Measurements from ENCODE around the gene ITIH5.

ITIH5 gene

GRCh38 chr10:7679256-7679655 lies 12.5 kb upstream of the ITIH5 start:
- no peak for TF ChIP-seq CTCF (conservative IDR thresholded peaks at IDR 0.05; ENCODE audit: low read depth, low read length)

GRCh38 chr10:7672341-7673134 lies 5.8 kb upstream of the ITIH5 start:
- H3K36me3 ChIP-seq (ENCODE audit: insufficient read depth) = no peaks in the 10 kb centered on the region
- H3K27ac ChIP-seq = no peak overlapping the region
- no peaks in the 10 kb centered on the region for H4K20me1 ChIP-seq (ENCODE audit: insufficient read depth)
- no peak overlapping the region for H3K4me2 ChIP-seq
- TF ChIP-seq CTCF (conservative IDR thresholded peaks at IDR 0.05; ENCODE audit: low read depth, low read length) = no peak
- no peaks in the 10 kb centered on the region for H3K79me2 ChIP-seq (ENCODE audit: insufficient read depth, low read depth)
- no peaks in the 10 kb centered on the region for H3K27me3 ChIP-seq (ENCODE audit: insufficient read depth, low read depth)
- no peak overlapping the region for H2AFZ ChIP-seq (ENCODE audit: low read depth)
- H3K4me1 ChIP-seq (ENCODE audit: low read depth, poor library complexity, severe bottlenecking) = peaks cover 2% of the 10 kb centered on the region
- no peak overlapping the region for H3K9ac ChIP-seq
- H3K4me3 ChIP-seq (IDR thresholded peaks at IDR 0.05; ENCODE audit: insufficient read depth, low read depth, low read length) = no peak overlapping the region

More at GRCh38 chr10:7679256-7679655, 12.5 kb upstream of the ITIH5 start:
- Histone ChIP-seq H3K4me1 (ENCODE audit: low read depth, poor library complexity, severe bottlenecking) (peaks cover 5% of the 10 kb centered on the region), H3K27me3 (ENCODE audit: insufficient read depth, low read depth) (no peaks in the 10 kb centered on the region), H3K79me2 (ENCODE audit: insufficient read depth, low read depth) (no peaks in the 10 kb centered on the region), H3K27ac (no peak overlapping the region), H3K9ac (no peak overlapping the region), H4K20me1 (ENCODE audit: insufficient read depth) (no peaks in the 10 kb centered on the region), H2AFZ (ENCODE audit: low read depth) (no peak overlapping the region), H3K36me3 (ENCODE audit: insufficient read depth) (no peaks in the 10 kb centered on the region), H3K4me2 (no peak overlapping the region), H3K4me3 (IDR thresholded peaks at IDR 0.05; ENCODE audit: insufficient read depth, low read depth, low read length) (no peak overlapping the region)

GRCh38 chr10:7670157-7670556 lies 3.4 kb upstream of the ITIH5 start:
- Histone ChIP-seq H3K9ac (no peak overlapping the region), H3K36me3 (ENCODE audit: insufficient read depth) (no peaks in the 10 kb centered on the region), H4K20me1 (ENCODE audit: insufficient read depth) (no peaks in the 10 kb centered on the region), H3K27ac (no peak overlapping the region), H2AFZ (ENCODE audit: low read depth) (no peak overlapping the region), H3K4me3 (IDR thresholded peaks at IDR 0.05; ENCODE audit: insufficient read depth, low read depth, low read length) (no peak overlapping the region), H3K79me2 (ENCODE audit: insufficient read depth, low read depth) (no peaks in the 10 kb centered on the region), H3K4me1 (ENCODE audit: low read depth, poor library complexity, severe bottlenecking) (no peaks in the 10 kb centered on the region), H3K27me3 (ENCODE audit: insufficient read depth, low read depth) (no peaks in the 10 kb centered on the region), H3K4me2 (no peak overlapping the region)
- TF ChIP-seq CTCF (conservative IDR thresholded peaks at IDR 0.05; ENCODE audit: low read depth, low read length) = no peak

GRCh38 chr10:7667262-7668141 lies 736 bp upstream of the ITIH5 start:
- Histone ChIP-seq H3K9ac (no peak overlapping the region), H3K4me1 (ENCODE audit: low read depth, poor library complexity, severe bottlenecking) (no peaks in the 10 kb centered on the region), H4K20me1 (ENCODE audit: insufficient read depth) (no peaks in the 10 kb centered on the region), H3K36me3 (ENCODE audit: insufficient read depth) (no peaks in the 10 kb centered on the region), H3K4me2 (no peak overlapping the region), H3K79me2 (ENCODE audit: insufficient read depth, low read depth) (no peaks in the 10 kb centered on the region), H3K27ac (no peak overlapping the region), H3K4me3 (IDR thresholded peaks at IDR 0.05; ENCODE audit: insufficient read depth, low read depth, low read length) (no peak overlapping the region), H3K27me3 (ENCODE audit: insufficient read depth, low read depth) (no peaks in the 10 kb centered on the region), H2AFZ (ENCODE audit: low read depth) (no peak overlapping the region)
- TF ChIP-seq CTCF (conservative IDR thresholded peaks at IDR 0.05; ENCODE audit: low read depth, low read length) = no peak

All from KMS-11 (cell line).